Karpas-422 (cell line): ENCODE data around the gene LRCH1. TPM values are rescaled to one million over a fixed set of nuclear protein-coding genes. Genes with fewer than 3 reads are reported as not detected.

Experiments used
- DNase-seq: peaks from one replicate; pipeline ENCODE4 v3.0.0-alpha.2; 2015
- H2AFZ ChIP-seq: fragments of 200-600 bp; sonication (generic); 2 replicates; pipeline ENCODE4 v1.6.1; 2014; ENCODE audit warnings: antibody characterized with exemption, low read length, mixed read lengths
- H3K27ac ChIP-seq: fragments of 200-600 bp; sonication (generic); 2 replicates; pipeline ENCODE4 v1.5.1; 2014; ENCODE audit warnings: mild to moderate bottlenecking, low read length, moderate library complexity
- H3K27me3 ChIP-seq: fragments of 200-600 bp; sonication (generic); 2 replicates; pipeline ENCODE4 v1.6.1; 2014; ENCODE audit warnings: low read length, mixed read lengths
- H3K36me3 ChIP-seq: fragments of 200-600 bp; sonication (generic); 2 replicates; pipeline ENCODE4 v1.6.1; 2014; ENCODE audit warnings: low read length, mixed read lengths; ENCODE audit not compliant: insufficient read depth
- H3K4me1 ChIP-seq: fragments of 200-600 bp; sonication (generic); 2 replicates; pipeline ENCODE4 v1.6.1; 2014; ENCODE audit warnings: mild to moderate bottlenecking, low read length, mixed read lengths
- H3K4me2 ChIP-seq: fragments of 200-600 bp; sonication (generic); 2 replicates; pipeline ENCODE4 v1.6.1; 2014; ENCODE audit warnings: low read length, low read depth, mild to moderate bottlenecking; ENCODE audit not compliant: poor library complexity, severe bottlenecking
- H3K4me3 ChIP-seq: fragments of 200-600 bp; sonication (generic); 2 replicates; pipeline ENCODE4 v1.5.1; 2014; ENCODE audit warnings: mild to moderate bottlenecking, antibody characterized with exemption, low read length, mixed read lengths
- H3K79me2 ChIP-seq: fragments of 200-600 bp; sonication (generic); 2 replicates; pipeline ENCODE4 v1.6.1; 2014; ENCODE audit warnings: mild to moderate bottlenecking, low read length, mixed read lengths
- H3K9ac ChIP-seq: fragments of 200-600 bp; sonication (generic); 2 replicates; pipeline ENCODE4 v1.6.0; 2014; ENCODE audit warnings: low read length
- H3K9me2 ChIP-seq: fragments of 200-600 bp; sonication (generic), shearing (Covaris generic); replicated peaks from 2 replicates; pipeline ENCODE4 v1.6.0; 2014; ENCODE audit warnings: mild to moderate bottlenecking, low read length, moderate library complexity; ENCODE audit not compliant: insufficient read depth
- H3K9me3 ChIP-seq: fragments of 300-700, 200-600 bp; sonication (generic); 2 replicates; pipeline ENCODE4 v1.6.1; 2014; ENCODE audit warnings: low read length, mixed read lengths
- H4K20me1 ChIP-seq: fragments of 200-600 bp; sonication (generic); 2 replicates; pipeline ENCODE4 v1.6.1; 2014; ENCODE audit warnings: mild to moderate bottlenecking, antibody characterized with exemption, low read length, low read depth; ENCODE audit not compliant: insufficient read depth
- total RNA-seq: library from RNA; depleted of rRNA; stranded (reverse); fragments of >200 nt; shearing (Covaris generic); gene quantifications from 2 replicates; pipeline ENCODE4 v1.2.3, GENCODE V29; 2014; ENCODE audit warnings: low replicate concordance

The LRCH1 gene
- total RNA-seq, 1 experiment from 2014 or later = 0.56 TPM

DNA sequence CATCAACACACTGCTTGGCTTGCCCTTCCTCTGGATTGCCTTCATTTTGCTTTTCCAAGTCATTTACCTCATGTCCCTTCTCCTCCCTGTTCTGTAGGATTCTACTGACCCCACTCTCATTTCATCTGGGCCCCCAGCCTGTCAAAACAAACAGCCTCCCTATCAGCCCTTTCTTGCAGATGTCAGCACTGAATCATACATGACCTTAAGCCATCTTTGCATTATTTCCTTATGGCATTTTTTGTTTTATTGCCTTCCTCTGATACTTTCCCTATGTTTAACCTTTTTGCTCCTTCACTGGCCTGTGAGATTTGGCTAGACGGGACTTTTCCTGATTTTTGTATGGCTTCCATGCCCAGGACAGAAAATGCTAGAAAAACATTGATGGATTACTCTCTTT lies 8.7 kb downstream of the LRCH1 start:
- H2AFZ ChIP-seq = no peak overlapping the region
- H3K27ac ChIP-seq = no peak overlapping the region
- no peak for DNase-seq
- no peak overlapping the region for H3K9ac ChIP-seq
- H3K4me2 ChIP-seq = no peak overlapping the region
- no peaks in the 10 kb centered on the region for H3K36me3 ChIP-seq
- H3K27me3 ChIP-seq = no peaks in the 10 kb centered on the region
- no peaks in the 10 kb centered on the region for H3K79me2 ChIP-seq
- H3K4me3 ChIP-seq = no peak overlapping the region
- H3K4me1 ChIP-seq = no peaks in the 10 kb centered on the region
- peaks cover 19% of the 10 kb centered on the region; the same call in 1 of the 2 replicates for H4K20me1 ChIP-seq
- no peaks in the 10 kb centered on the region for H3K9me2 ChIP-seq
- H3K9me3 ChIP-seq = no peaks in the 10 kb centered on the region

DNA sequence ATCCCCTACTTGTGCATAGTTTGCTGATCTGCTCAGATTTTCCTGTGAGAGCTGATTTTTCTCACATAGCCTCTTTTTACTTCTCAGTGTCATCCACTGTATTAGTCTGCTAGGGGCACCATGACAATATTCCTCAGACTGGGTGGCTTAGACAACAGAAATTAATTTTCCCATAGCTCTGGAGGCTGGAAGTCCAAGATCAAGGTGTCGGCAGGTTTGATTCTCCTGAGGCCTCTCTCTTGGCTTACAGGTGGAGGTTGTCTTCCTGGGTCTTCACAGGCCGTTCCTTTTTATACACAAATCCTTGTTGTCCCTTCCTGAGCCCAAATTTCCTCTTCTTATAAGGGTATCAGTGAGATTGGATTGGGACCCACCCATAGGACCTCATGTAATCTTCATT lies 9.2 kb downstream of the LRCH1 start:
- H3K9me2 ChIP-seq = no peaks in the 10 kb centered on the region
- H3K9me3 ChIP-seq = no peaks in the 10 kb centered on the region
- H2AFZ ChIP-seq = no peak overlapping the region
- H3K4me2 ChIP-seq = no peak overlapping the region
- H4K20me1 ChIP-seq = peaks cover 20% of the 10 kb centered on the region; the same call in 1 of the 2 replicates
- H3K27me3 ChIP-seq = no peaks in the 10 kb centered on the region
- no peaks in the 10 kb centered on the region for H3K4me1 ChIP-seq
- H3K4me3 ChIP-seq = no peak overlapping the region
- H3K36me3 ChIP-seq = no peaks in the 10 kb centered on the region
- no peak overlapping the region for H3K9ac ChIP-seq
- H3K79me2 ChIP-seq = no peaks in the 10 kb centered on the region
- no peak for DNase-seq
- H3K27ac ChIP-seq = no peak overlapping the region

DNA sequence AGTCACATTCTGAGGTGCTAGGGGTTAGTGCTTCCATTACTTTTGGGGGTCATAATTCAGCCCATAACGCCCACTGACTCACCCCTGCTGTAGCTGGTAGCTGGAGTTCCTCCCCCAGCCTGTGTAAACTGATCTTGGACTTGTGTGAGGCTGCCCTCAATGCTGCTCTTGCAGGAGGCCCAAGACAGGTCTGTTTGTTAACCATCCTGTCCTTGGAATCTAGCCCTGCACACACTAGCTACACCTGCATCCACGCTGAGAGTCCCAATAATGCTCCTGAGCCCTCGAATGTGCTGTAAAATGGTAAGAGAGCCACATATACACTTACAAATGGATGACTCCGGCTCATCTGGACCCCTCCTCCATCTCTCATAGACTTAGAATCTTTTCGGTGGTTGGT lies 9.6 kb downstream of the LRCH1 start:
- no peaks in the 10 kb centered on the region for H3K36me3 ChIP-seq
- H3K4me2 ChIP-seq = no peak overlapping the region
- H2AFZ ChIP-seq = no peak overlapping the region
- no peaks in the 10 kb centered on the region for H3K4me1 ChIP-seq
- peaks cover 23% of the 10 kb centered on the region; the same call in 1 of the 2 replicates for H4K20me1 ChIP-seq
- H3K4me3 ChIP-seq = no peak overlapping the region
- no peak overlapping the region for H3K9ac ChIP-seq
- no peaks in the 10 kb centered on the region for H3K27me3 ChIP-seq
- no peak for DNase-seq
- H3K79me2 ChIP-seq = no peaks in the 10 kb centered on the region
- no peaks in the 10 kb centered on the region for H3K9me3 ChIP-seq
- no peaks in the 10 kb centered on the region for H3K9me2 ChIP-seq
- H3K27ac ChIP-seq = no peak overlapping the region

DNA sequence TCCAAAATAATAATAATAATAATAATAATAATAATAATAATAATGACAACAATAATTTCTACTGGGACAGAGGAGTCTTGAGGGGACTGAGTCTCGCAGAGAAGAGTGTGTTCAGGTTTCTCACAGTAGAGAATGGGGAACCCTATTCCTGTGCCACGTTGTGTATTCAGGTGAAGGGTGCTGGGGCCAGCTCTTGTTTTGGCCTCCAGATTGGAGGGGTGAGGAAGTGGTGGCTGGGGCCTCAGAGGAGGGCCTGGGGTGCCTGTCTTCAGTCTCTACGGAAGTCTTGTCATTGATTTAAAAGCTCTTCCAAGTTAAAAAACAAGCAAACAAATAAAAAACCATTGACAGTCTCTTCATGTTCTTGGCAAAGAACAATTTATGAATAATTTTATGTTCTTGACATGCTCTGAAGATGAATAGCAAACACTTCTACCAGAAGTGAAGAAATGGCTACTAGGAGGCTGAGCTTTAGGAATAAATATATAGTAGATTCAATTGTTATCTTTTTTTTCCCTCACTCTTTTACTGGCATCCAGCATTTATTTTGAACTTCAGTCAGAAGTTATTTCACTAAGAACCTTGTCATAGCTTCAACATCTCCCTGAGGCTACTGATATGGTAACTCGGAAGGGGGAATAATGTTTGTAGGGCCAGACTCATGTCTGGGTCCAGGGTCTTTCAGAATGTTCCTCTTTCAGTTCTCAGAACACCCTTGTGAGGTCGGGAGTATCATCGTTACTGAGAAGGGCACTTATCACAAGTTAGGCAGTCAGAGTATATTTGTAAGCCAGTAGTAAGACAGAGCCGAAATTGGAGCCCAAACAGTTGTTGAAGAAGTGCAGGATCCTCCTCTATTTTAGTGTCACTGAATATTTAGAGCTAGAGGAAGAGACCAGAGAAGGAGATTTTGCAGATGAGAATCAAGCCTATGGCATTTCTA lies 13.1 kb downstream of the LRCH1 start:
- H3K9me3 ChIP-seq = no peaks in the 10 kb centered on the region
- no peak overlapping the region for H3K9ac ChIP-seq
- H3K4me1 ChIP-seq = no peaks in the 10 kb centered on the region
- H4K20me1 ChIP-seq = peaks cover 25% of the 10 kb centered on the region
- no peak overlapping the region for H2AFZ ChIP-seq
- H3K4me3 ChIP-seq = no peak overlapping the region
- no peak overlapping the region for H3K27ac ChIP-seq
- no peak for DNase-seq
- H3K27me3 ChIP-seq = no peaks in the 10 kb centered on the region
- H3K4me2 ChIP-seq = no peak overlapping the region
- no peaks in the 10 kb centered on the region for H3K79me2 ChIP-seq
- no peaks in the 10 kb centered on the region for H3K36me3 ChIP-seq
- H3K9me2 ChIP-seq = no peaks in the 10 kb centered on the region

DNA sequence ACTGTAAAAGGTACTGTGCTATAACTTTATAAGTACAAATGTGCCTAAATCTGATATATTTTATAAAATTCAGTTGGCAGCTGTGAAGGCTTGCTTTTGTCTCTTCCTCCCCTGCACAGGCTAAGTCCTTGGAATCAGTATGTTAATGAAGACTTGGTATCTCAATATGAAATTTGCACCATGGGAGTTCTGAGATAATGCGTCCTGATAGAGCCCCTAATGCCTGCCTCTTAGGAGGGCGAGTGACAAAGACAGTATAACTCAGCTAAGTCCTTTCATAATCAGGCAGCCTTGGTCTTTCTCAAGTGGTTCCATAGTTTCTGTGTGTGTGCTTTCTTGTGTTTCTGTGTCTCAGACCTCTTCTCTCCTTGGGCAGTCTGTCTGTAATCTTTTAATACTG lies 14.7 kb downstream of the LRCH1 start:
- peaks cover 25% of the 10 kb centered on the region for H4K20me1 ChIP-seq
- H3K9me2 ChIP-seq = no peaks in the 10 kb centered on the region
- no peaks in the 10 kb centered on the region for H3K4me1 ChIP-seq
- no peaks in the 10 kb centered on the region for H3K9me3 ChIP-seq
- H3K9ac ChIP-seq = no peak overlapping the region
- DNase-seq = no peak
- no peak overlapping the region for H3K4me3 ChIP-seq
- no peak overlapping the region for H3K27ac ChIP-seq
- no peak overlapping the region for H2AFZ ChIP-seq
- H3K36me3 ChIP-seq = no peaks in the 10 kb centered on the region
- no peaks in the 10 kb centered on the region for H3K27me3 ChIP-seq
- H3K79me2 ChIP-seq = no peaks in the 10 kb centered on the region
- no peak overlapping the region for H3K4me2 ChIP-seq

DNA sequence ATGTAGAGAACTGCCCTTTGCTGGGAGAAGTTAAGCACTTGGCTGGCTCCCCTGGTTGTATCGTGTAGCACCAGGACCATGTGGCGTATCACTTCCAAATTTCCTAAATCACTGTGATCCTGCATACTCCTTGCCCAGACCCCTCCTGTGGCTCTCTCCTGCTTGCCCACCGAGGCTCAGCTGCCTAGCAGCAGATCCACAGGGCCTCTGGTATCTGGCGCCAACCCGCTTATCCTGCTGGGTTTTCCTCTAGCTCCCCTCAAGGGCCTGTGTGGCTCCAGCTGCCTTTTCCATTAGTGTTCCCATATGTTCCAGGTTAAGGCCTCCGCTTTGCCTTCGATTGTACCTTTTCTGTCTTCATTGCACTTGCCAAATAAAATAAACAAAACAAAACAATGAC lies 16.5 kb downstream of the LRCH1 start:
- Histone ChIP-seq H3K36me3 (no peaks in the 10 kb centered on the region), H3K4me2 (no peak overlapping the region), H3K4me3 (no peak overlapping the region), H3K27ac (no peak overlapping the region), H3K27me3 (no peaks in the 10 kb centered on the region), H3K4me1 (no peaks in the 10 kb centered on the region), H3K79me2 (no peaks in the 10 kb centered on the region), H2AFZ (no peak overlapping the region), H3K9me2 (no peaks in the 10 kb centered on the region), H3K9ac (no peak overlapping the region), H3K9me3 (no peaks in the 10 kb centered on the region), H4K20me1 (peaks cover 18% of the 10 kb centered on the region)
- no peak for DNase-seq

DNA sequence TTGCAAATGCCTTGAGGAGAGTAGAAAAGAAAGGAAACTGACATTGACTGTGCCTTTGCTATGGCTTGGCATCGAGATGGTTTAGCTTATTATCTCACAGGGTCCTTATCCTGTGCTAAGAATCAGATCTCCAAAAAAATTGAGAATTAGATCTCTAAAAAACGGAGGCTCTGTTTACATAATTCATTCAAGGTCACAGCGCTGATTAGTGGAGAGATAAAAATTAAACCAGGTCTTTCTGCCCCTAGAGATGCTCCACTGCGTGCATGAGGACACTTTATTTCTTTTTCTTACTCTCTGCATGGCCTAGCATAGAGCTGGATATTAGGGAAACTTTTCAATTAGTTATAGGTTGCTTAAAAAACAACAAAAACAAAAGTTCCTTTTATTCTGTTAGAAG lies 17.3 kb downstream of the LRCH1 start:
- no peaks in the 10 kb centered on the region for H3K9me2 ChIP-seq
- no peak overlapping the region for H3K4me2 ChIP-seq
- no peak overlapping the region for H3K4me3 ChIP-seq
- no peak overlapping the region for H3K27ac ChIP-seq
- peaks cover 18% of the 10 kb centered on the region for H4K20me1 ChIP-seq
- no peaks in the 10 kb centered on the region for H3K9me3 ChIP-seq
- H3K27me3 ChIP-seq = no peaks in the 10 kb centered on the region
- no peaks in the 10 kb centered on the region for H3K36me3 ChIP-seq
- H3K4me1 ChIP-seq = no peaks in the 10 kb centered on the region
- no peak overlapping the region for H3K9ac ChIP-seq
- H3K79me2 ChIP-seq = no peaks in the 10 kb centered on the region
- no peak overlapping the region for H2AFZ ChIP-seq
- DNase-seq = no peak

DNA sequence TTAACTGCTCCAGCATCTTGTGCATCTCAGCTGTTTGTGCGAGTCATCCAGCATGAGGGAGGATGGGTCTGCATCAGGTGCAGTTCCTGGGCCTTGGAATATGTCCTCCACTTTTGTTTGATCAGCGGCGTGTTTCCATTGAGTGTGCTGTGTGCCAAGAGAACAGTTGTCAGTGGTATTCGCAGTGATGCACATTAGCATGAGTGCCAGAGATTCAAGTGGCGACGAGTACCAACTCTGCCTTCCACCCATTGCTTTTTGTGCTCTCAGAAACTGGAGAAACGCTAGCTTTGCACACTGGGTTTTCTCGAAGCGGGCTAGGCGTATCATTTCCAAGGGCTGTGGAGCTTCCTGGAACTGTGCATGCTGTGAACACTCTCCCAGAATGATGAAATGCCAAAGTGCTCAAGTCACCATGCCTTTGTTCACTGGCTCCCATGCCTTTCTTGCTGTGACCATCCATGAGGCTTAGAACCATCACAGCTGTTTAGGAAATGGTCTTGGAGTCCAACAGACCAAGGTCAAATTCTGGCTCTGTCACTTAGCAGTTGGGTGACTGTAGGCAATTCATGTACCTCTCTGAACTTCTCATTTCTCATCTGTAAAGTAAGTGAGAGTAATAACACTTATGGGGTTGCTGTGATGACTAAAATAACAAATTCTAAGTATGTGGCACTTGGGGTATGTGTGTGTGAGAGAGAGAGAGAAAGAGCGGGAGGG lies 18.4 kb downstream of the LRCH1 start:
- Histone ChIP-seq H3K9me3 (no peaks in the 10 kb centered on the region), H2AFZ (no peak overlapping the region), H3K4me1 (no peaks in the 10 kb centered on the region), H3K9ac (no peak overlapping the region), H3K27ac (no peak overlapping the region), H3K4me2 (no peak overlapping the region), H3K9me2 (no peaks in the 10 kb centered on the region), H3K79me2 (no peaks in the 10 kb centered on the region), H3K4me3 (no peak overlapping the region), H3K27me3 (no peaks in the 10 kb centered on the region), H4K20me1 (peaks cover 18% of the 10 kb centered on the region), H3K36me3 (no peaks in the 10 kb centered on the region)
- no peak for DNase-seq
